A673 (cell line): ENCODE results near the gene AGBL5.

Source experiments
- CTCF ChIP-seq: fragments of 300-800, 200-600 bp; sonication (generic); conservative IDR thresholded peaks from 2 replicates; pipeline ENCODE4 v1.5.1; 2017; ENCODE audit warnings: low read depth, mild to moderate bottlenecking, antibody characterized with exemption, low read length, moderate library complexity, mixed read lengths
- EZH2 ChIP-seq: fragments of 200-600 bp; sonication (generic); IDR thresholded peaks from 2 replicates; pipeline ENCODE4 v1.6.1; 2017; ENCODE audit warnings: borderline replicate concordance, low read depth, mild to moderate bottlenecking, mixed read lengths, antibody characterized with exemption, low read length; ENCODE audit not compliant: poor library complexity, severe bottlenecking

GRCh38 chr2:27021253-27022049 lies 30.0 kb upstream of the AGBL5 start:
- TF ChIP-seq CTCF, result no peak
- TF ChIP-seq EZH2, result no peak
